Stimulated activated CD4-positive, alpha-beta T cell treated with anti-CD3 and anti-CD28 coated beads, TNF-alpha, amount 100 ng/mL, for 1 hour (primary cell): ENCODE data around the gene RHO.
"Not testable (repeated sequence)": the region's sequence is repeated elsewhere in the genome, so short reads cannot be mapped to it uniquely, and the experiment has no call there.

ENCODE experiments used
- DNase-seq, 3 donors: peaks; one replicate each; pipeline ENCODE4 v3.0.0-alpha.2; 2020; ENCODE audit warnings: low read depth in 3 of 3, low spot score in 1 of 3

The RHO gene

GRCh38 chr3:129542747-129543146 is 14.3 kb downstream of the RHO start:
- no peak for DNase-seq

GRCh38 chr3:129543156-129543790 is 14.8 kb downstream of the RHO start, which contains the start of gene H1-8:
H1-8 (plus strand) TSS chr3:129543175; CDS start chr3:129543219, 44 bp downstream.
- no peak for DNase-seq

- no peak for DNase-seq
Observed at GRCh38 chr3:129543999-129544398, 15.6 kb downstream of the RHO start.

- not testable (repeated sequence) for DNase-seq
Observed at GRCh38 chr3:129545951-129546350, 17.5 kb downstream of the RHO start.

- DNase-seq = no peak
Observed at GRCh38 chr3:129547241-129547640, 18.8 kb downstream of the RHO start.

- no peak for DNase-seq
Observed at GRCh38 chr3:129548104-129548965, 19.9 kb downstream of the RHO start.

GRCh38 chr3:129549006-129549800 is 20.8 kb downstream of the RHO start:
- DNase-seq = no peak

- DNase-seq = no peak
Observed at GRCh38 chr3:129549805-129550204, 21.4 kb downstream of the RHO start.

GRCh38 chr3:129552287-129553050 is 24.0 kb downstream of the RHO start:
- no peak for DNase-seq

GRCh38 chr3:129553171-129553570 is 24.7 kb downstream of the RHO start:
- DNase-seq = no peak

- no peak for DNase-seq
Observed at GRCh38 chr3:129553719-129554118, 25.3 kb downstream of the RHO start.

- no peak for DNase-seq
Observed at GRCh38 chr3:129554356-129555152, 26.1 kb downstream of the RHO start.

GRCh38 chr3:129555153-129555550 is 26.7 kb downstream of the RHO start:
- no peak for DNase-seq

- DNase-seq = no peak
Observed at GRCh38 chr3:129555616-129556357, 27.3 kb downstream of the RHO start.

GRCh38 chr3:129556358-129556695 is 27.9 kb downstream of the RHO start:
- DNase-seq = no peak

- no peak for DNase-seq
Observed at GRCh38 chr3:129556890-129557547, 28.6 kb downstream of the RHO start.

- DNase-seq = no peak
Observed at GRCh38 chr3:129557548-129557894, 29.1 kb downstream of the RHO start.

GRCh38 chr3:129558081-129558771 is 29.8 kb downstream of the RHO start:
- DNase-seq = no peak
